HS-5 (cell line): ENCODE measurements around the gene EVC.
A peak's percentile ranks its signal among the peaks of the same experiment; 100 is the strongest.
"Not testable (repeated sequence)": the region's sequence is repeated elsewhere in the genome, so short reads cannot be mapped to it uniquely, and the experiment has no call there.

Source experiments
- DNase-seq: peaks from one replicate; pipeline ENCODE4 v3.0.0-alpha.2; 2012; ENCODE audit warnings: low read depth

EVC gene

DNA sequence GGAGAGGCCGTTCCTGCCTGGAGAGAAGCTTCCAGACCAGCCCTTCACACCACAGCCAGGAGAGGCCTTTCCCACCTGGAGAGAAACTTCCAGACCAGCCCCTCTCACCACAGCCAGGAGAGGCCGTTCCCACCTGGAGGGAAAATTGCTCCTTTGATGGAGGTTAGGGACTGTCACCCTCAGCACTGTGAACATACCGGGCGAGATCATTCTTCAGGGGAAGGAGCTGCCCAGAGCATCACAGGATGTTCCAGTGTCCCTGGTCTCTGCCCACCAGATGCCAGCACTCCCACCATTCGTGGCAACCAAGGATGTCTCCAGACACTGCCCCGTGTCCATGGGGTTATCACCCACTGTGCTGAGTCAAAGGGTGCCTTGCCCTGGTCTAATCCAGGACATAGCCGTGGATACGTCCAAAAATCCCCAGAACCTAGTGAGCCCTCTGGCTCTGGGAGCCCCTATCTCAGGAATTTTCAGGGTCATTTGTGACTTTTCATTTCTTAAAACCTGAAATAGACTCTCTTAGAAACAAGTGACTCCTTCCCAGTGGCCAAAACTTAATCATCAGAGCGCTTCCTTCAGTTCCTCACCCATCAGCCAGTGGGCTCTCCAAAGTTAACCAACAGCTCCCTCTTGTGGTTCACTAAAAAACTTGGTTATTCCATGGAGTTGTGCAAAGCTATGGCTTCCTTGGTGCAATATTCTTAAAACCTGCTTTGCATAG, 101.7 kb downstream of the EVC start:
- peak; percentile 24 for DNase-seq

GRCh38 chr4:5813882-5814255, 102.9 kb downstream of the EVC start:
- DNase-seq, result no peak

DNA sequence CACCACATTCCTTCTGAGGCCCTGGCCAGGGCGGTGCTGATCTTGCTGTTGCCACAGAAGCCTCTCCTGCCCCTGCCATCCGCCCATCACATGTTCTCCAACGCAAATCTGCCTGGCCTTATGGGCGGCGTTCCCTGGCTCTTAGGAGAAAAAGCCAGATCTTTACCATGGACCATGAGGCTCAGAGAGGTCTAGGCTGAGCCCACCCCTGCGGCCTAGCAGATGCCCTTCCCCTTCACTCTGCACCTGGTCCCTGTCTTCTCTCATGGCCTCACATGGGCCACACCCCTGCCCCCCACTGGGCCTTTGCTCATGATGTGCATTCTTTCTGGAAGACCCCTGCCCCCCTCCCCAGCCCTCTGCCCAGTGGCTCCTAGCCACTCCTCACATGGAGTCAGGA, 103.4 kb downstream of the EVC start:
- no peak for DNase-seq

DNA sequence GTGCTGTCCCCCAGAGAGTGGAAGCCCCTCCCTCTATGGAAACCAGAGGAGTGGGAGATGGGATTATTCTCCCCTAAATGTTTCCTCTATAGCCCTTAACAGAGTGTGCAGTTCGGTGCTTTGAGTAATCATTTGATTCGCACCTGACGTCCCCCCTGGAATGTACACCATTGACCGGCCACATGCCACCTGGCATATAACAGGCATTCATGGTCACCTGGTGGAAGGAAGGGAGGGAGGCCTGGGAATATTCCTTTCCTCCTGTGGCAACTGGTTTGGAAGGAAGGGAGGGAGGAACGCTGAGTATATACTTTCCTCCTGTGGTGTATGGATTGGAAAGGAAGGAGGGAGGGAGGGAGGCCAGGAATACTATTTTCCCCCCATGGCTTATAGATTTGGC, 104.6 kb downstream of the EVC start:
- DNase-seq, result no peak

DNA sequence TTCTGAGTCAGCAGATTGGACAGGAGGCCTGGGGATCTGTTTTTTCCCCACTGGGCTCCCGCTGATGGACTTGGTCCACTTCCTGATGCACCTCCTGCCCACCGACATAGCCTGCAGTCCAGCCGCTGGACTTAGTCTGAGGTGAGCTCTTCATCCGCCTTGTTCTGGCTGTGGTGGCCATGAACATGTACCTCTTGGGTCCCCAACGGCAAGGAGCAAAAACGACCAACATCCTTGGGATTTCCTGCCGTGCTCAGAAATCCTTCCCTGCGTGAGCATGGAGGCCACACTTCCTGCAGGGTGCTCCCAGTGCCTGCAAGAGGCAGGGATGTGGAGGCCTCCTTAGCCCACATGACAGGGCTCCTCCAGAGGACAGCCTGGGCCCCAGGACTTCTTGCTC, 105.1 kb downstream of the EVC start:
- DNase-seq, result no peak

DNA sequence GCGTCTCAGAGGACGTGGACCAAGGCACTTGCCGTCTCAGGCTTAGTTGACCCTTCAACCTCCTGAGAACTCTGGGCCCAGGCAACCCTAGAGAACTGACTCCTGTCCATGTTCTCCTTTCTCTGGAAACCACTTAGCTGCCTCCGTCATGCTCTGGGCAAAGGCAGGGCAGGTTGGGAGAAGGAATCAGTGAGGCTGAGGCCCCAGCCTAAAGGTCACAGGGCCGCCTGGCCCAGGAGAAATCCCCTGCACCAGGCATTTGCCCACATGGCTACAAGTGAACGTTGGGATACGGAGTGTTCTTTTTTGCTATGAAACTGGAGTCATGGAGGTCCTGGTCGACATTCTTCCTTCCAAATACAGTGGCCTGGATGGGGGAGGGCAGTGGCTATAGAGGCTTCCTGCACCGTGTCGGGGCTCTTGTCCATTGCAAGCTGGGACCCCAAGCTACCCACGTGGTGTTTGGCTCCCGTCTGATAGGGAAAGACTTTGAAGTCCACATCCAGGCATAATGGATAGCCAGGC, 105.9 kb downstream of the EVC start:
- no peak for DNase-seq

DNA sequence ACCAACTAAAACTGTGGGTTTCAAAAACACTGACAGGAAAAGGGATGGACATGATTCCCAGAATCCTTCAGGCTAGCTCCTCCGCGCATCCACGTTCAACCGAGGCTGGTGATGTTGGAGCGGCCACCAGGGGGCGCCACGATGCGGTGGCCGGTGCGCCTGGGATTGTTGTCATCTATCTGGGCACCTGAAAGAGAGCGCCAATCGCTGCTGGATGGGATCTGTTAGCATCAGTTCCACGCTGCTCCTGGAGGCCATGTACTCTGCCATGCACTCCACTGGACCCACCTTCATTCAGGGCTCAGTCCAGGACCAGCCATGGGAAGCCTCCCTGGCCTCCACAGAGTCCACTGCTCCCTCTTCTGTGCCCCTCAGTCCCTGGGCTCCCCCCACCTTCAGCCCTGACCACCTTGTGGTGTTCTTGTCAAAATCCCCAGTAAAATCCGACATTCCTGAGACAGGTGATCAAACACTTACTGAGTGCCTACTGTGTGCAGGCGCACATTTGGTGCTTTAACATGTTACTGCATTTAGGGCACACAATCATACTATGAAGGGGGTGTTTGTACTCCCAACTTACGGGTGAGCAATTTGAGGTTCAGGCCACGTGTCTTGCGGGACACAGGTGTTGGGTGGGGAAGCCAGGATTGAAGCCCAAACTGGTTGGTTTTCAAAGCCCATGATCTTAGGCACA, 110.8 kb downstream of the EVC start:
- DNase-seq, result no peak

- DNase-seq, result no peak
These were observed 111.6 kb downstream of the EVC start for GRCh38 chr4:5822619-5823018.

- no peak for DNase-seq
These were observed 112.7 kb downstream of the EVC start for GRCh38 chr4:5823542-5824211.

- no peak for DNase-seq
These were observed 113.2 kb downstream of the EVC start for GRCh38 chr4:5824227-5824626.

DNA sequence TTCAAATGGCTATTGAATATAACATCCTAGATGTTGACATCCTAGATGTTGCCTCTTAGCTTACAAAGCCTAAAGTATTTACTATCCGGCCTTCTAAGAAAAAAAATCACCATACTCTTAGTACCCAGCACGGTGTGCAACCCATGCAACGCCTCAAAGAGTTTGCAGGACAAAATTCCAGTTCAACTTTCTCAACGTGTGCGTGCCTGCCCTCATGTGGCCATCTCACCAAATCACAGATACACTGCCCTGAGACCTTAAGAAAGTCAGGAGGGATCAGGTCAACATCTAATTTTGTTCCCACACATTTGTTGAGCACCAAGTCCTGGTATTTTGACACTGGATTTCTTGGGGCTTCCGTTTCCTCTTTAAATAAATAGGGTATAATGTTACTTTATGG, 113.6 kb downstream of the EVC start:
- no peak for DNase-seq

- no peak for DNase-seq
These were observed 114.5 kb downstream of the EVC start for GRCh38 chr4:5825321-5826041.

- DNase-seq, result no peak
These were observed 115.6 kb downstream of the EVC start for GRCh38 chr4:5826437-5827107.

DNA sequence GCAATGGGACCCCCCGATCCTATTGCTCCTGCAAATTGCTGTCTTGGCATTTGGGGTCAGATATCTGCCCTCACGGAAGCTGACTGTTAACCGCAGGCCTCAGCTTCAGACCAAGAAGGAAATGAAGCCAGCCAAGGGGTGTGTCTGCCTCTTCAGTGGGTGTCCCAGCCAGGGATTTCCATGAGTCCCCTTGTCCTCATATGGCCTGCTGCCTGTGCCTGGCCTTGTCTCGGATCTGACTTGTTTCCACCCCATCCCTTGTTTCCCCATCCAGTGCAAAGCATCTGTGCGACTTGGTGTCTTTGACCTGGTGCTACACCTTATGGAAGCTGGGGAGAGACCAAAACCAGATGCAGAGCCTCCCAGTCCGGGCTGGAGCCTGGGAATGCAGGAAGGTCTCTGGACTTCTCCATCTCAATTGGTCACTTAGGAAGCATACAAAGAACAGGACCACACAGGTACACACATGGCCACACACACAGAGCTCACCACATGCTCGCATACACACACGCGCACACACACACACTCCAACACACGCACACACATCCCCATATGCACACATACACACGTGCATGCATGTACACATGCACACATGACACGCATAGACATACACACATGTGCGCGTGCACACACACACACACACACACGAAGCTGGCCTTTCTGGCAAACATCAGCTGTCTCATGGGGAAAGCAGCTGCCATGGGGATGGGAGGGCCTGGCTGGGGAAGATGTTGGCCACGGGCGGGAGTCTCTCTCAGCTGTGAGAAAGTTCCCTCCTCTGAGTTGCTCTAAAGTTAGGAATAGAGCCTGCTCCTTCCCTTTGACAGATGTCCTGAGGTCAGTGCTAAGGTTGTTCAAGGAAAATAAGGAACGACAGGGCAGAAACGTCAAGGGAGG, 116.4 kb downstream of the EVC start:
- DNase-seq, result no peak

- DNase-seq, result no peak
These were observed 117.0 kb downstream of the EVC start for GRCh38 chr4:5828005-5828391.

- DNase-seq, result no peak
These were observed 125.9 kb downstream of the EVC start for GRCh38 chr4:5836943-5837342.

- not testable (repeated sequence) for DNase-seq
These were observed 126.5 kb downstream of the EVC start for GRCh38 chr4:5837483-5837882.

- no peak for DNase-seq
These were observed 128.3 kb downstream of the EVC start for GRCh38 chr4:5839332-5839731.

DNA sequence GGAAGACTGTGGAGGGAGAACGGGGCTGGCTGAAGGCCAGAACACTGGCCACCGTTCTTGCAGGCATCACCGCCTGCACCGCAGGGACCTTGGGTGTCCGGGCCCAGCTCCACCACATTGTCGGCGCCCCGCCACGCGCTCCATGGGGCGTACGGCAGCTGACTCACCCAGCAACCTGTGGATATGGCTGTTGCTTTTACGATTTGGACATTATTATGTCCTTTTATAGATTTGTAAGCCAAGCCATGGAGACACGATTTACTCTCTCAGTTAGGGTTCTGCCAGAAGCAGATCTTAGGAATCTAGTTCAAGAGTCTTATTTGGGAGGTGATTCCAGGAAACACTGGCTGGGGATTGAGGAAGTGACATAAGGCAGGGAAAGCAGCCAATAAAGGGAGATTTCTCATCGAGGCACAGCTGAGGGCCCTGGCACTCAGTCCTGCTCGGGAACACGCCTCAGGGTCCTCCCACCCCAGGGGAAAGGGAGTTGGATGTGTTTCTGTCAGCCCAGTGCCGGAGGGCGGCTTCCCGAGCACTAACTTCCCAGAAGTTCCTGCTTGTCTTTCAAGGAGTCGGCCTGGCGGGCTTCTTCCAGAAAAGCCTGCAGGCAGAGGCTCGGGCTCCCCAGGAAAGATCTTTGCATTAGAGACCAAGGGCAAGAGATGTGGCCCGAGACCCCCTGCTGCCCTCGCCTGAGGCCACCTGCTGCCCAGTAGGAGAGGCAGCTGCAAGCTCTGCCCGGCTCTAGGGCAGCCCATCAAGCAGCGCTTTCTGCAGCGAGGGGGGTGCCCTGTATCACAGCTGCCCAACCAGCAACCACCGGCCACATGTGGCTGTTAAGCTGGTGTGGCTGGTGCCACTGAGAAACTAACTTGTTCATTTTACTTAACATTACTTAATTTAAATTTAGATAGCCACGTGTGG, 129.0 kb downstream of the EVC start:
- DNase-seq, result no peak

- no peak for DNase-seq
These were observed 131.5 kb downstream of the EVC start for GRCh38 chr4:5842456-5842855.
